SK-N-SH (cell line): Measurements from ENCODE around the gene INPP5A. TPM values are rescaled to one million over a fixed set of nuclear protein-coding genes. Genes with fewer than 3 reads are reported as not detected.

Experiments
- CTCF ChIA-PET: fragments of 300-600, 350-600 bp; formaldehyde crosslinking; extraction: SDS; loops from one replicate; lab custom pipeline; 2021; lab: Yijun Ruan, JAX
- POLR2A ChIA-PET: fragments of 350-600 bp; sonication (Branson Sonifier 250); formaldehyde crosslinking; extraction: SDS; loops from one replicate; lab custom pipeline; 2020; ENCODE audit warnings: antibody characterized with exemption, inconsistent platforms; lab: Yijun Ruan, JAX
- DNase-seq: peaks from one replicate; pipeline ENCODE4 v3.0.0; 2012
- H2AFZ ChIP-seq: fragments of 200-600 bp; sonication (generic); 2 replicates; pipeline ENCODE4 v1.8.1; 2016; ENCODE audit warnings: antibody characterized with exemption, mild to moderate bottlenecking, low read depth
- H3F3A ChIP-seq: fragments of 200-600 bp; sonication (generic); replicated peaks from 2 replicates; pipeline ENCODE3; 2016; ENCODE audit warnings: antibody characterized with exemption, mild to moderate bottlenecking; ENCODE audit not compliant: insufficient read depth
- H3K27ac ChIP-seq, 2 experiments: fragments of 200-500 bp in 1 of 2; fragments of 200-600 bp in 1 of 2; sonication (Bioruptor generic) in 1 of 2; sonication (generic), shearing (Covaris generic) in 1 of 2; 2 replicates each; pipeline versions ENCODE4 v1.5.1 to v1.6.1; 2014 to 2016; ENCODE audit warnings: low read depth in 2 of 2, inconsistent platforms in 1 of 2, low read length in 1 of 2, mild to moderate bottlenecking in 1 of 2, mixed read lengths in 1 of 2
- H3K27me3 ChIP-seq: fragments of 200-600 bp; sonication (generic), shearing (Covaris generic); 2 replicates; pipeline ENCODE4 v1.6.1; 2016; ENCODE audit warnings: mixed run types; ENCODE audit not compliant: insufficient read depth
- H3K36me3 ChIP-seq, 2 experiments: fragments of 200-500 bp in 1 of 2; fragments of 200-600 bp in 1 of 2; sonication (Bioruptor generic) in 1 of 2; sonication (generic) in 1 of 2; replicated peaks in 1 of 2; 2 replicates each; pipeline versions ENCODE3 to v1.5.1; 2014 to 2016; ENCODE audit warnings: low read length in 1 of 2, mild to moderate bottlenecking in 1 of 2; ENCODE audit not compliant: insufficient read depth in 2 of 2, control insufficient read depth in 1 of 2
- H3K4me1 ChIP-seq, 2 experiments: fragments of 200-500 bp in 1 of 2; fragments of 200-600 bp in 1 of 2; sonication (Bioruptor generic) in 1 of 2; sonication (generic), shearing (Covaris generic) in 1 of 2; 2 replicates each; pipeline versions ENCODE4 v1.5.1 to v1.6.1; 2014 to 2016; ENCODE audit warnings: low read depth in 1 of 2, low read length in 1 of 2, mixed run types in 1 of 2; ENCODE audit not compliant: insufficient read depth in 2 of 2, control insufficient read depth in 1 of 2
- H3K4me2 ChIP-seq: fragments of 200-600 bp; sonication (generic), shearing (Covaris generic); 2 replicates; pipeline ENCODE4 v1.6.1; 2017; ENCODE audit warnings: mixed run types
- H3K4me3 ChIP-seq, 2 experiments: fragments of 200-500 bp in 1 of 2; fragments of 200-600 bp in 1 of 2; sonication (Bioruptor generic) in 1 of 2; sonication (generic), shearing (Covaris generic) in 1 of 2; 2 replicates each; pipeline versions ENCODE4 v1.5.1 to v1.8.1; 2014 to 2016; ENCODE audit warnings: low read depth in 2 of 2, inconsistent platforms in 1 of 2, low read length in 1 of 2, mild to moderate bottlenecking in 1 of 2, mixed read lengths in 1 of 2, moderate library complexity in 1 of 2
- H3K79me2 ChIP-seq: fragments of 200-600 bp; sonication (generic); 2 replicates; pipeline ENCODE4 v1.8.1; 2017; ENCODE audit warnings: mild to moderate bottlenecking; ENCODE audit not compliant: insufficient read depth
- H3K9ac ChIP-seq: fragments of 200-600 bp; sonication (generic); 2 replicates; pipeline ENCODE4 v1.6.1; 2017; ENCODE audit warnings: mixed run types
- H3K9me2 ChIP-seq: fragments of 200-600 bp; sonication (generic); 2 replicates; pipeline ENCODE4 v1.6.1; 2017; ENCODE audit warnings: mixed run types
- H3K9me3 ChIP-seq: fragments of 200-600 bp; sonication (generic); 2 replicates; pipeline ENCODE4 v1.6.1; 2017; ENCODE audit warnings: mixed run types, mild to moderate bottlenecking, moderate library complexity
- H4K20me1 ChIP-seq: fragments of 200-600 bp; sonication (generic); 2 replicates; pipeline ENCODE4 v1.6.1; 2017; ENCODE audit warnings: mild to moderate bottlenecking, mixed run types; ENCODE audit not compliant: insufficient read depth
- ELF1 ChIP-seq: IDR thresholded peaks from 2 replicates; pipeline ENCODE4 v1.4.0; 2012
- EZH2phosphoT487 ChIP-seq: fragments of 200-600 bp; sonication (generic); IDR thresholded peaks from 2 replicates; pipeline ENCODE4 v1.6.1; 2017; ENCODE audit warnings: low read depth, mixed run types, mild to moderate bottlenecking, antibody characterized with exemption, moderate library complexity, borderline replicate concordance
- FOSL2 ChIP-seq: IDR thresholded peaks from 2 replicates; pipeline ENCODE4 v1.4.0; 2012; ENCODE audit warnings: low read depth, mild to moderate bottlenecking, moderate library complexity, borderline replicate concordance
- FOXM1 ChIP-seq: IDR thresholded peaks from 2 replicates; pipeline ENCODE4 v1.4.0; 2012; ENCODE audit warnings: low read depth, mild to moderate bottlenecking
- JUND ChIP-seq: IDR thresholded peaks from 2 replicates; pipeline ENCODE4 v1.4.0; 2012
- RCOR1 ChIP-seq: fragments of 150-350 bp; IDR thresholded peaks from 2 replicates; pipeline ENCODE4 v1.6.1; 2017; ENCODE audit warnings: antibody characterized with exemption, low read length
- RFX5 ChIP-seq: IDR thresholded peaks from 2 replicates; pipeline ENCODE4 v1.6.1; 2012; ENCODE audit warnings: mild to moderate bottlenecking, improper control_type of control experiment, low read length
- RXRA ChIP-seq: IDR thresholded peaks from 2 replicates; pipeline ENCODE4 v1.4.0; 2012; ENCODE audit warnings: low read depth, mild to moderate bottlenecking, borderline replicate concordance
- SMC3 ChIP-seq: IDR thresholded peaks from 2 replicates; pipeline ENCODE4 v1.6.1; 2012; ENCODE audit warnings: low read depth, low read length, improper control_type of control experiment
- TAF1 ChIP-seq: IDR thresholded peaks from 2 replicates; pipeline ENCODE4 v1.6.1; 2012; ENCODE audit warnings: low read depth, mild to moderate bottlenecking, low read length, moderate library complexity, borderline replicate concordance
- TCF12 ChIP-seq: IDR thresholded peaks from 2 replicates; pipeline ENCODE4 v1.4.0; 2012
- TEAD4 ChIP-seq: IDR thresholded peaks from 2 replicates; pipeline ENCODE4 v1.4.0; 2012; ENCODE audit warnings: mild to moderate bottlenecking, borderline replicate concordance; ENCODE audit not compliant: insufficient read depth
- USF2 ChIP-seq: fragments of 150-350 bp; IDR thresholded peaks from 2 replicates; pipeline ENCODE4 v1.6.1; 2017; ENCODE audit warnings: antibody characterized with exemption, low read length, low read depth, borderline replicate concordance
- YY1 ChIP-seq: IDR thresholded peaks from 2 replicates; pipeline ENCODE4 v1.4.0; 2012; ENCODE audit warnings: low read depth, mild to moderate bottlenecking
- ZBTB33 ChIP-seq: IDR thresholded peaks from 2 replicates; pipeline ENCODE4 v1.4.0; 2012; ENCODE audit warnings: low read depth, borderline replicate concordance
- WGBS: methylation state at CpG from one replicate; pipeline ENCODE4 v1.1.6; 2017; ENCODE audit warnings: low lambda C conversion rate; 5-methylcytosine and 5-hydroxymethylcytosine counted together
- polyA plus RNA-seq, 3 experiments: library from polyadenylated mRNA; depleted of rRNA; stranded (reverse); fragments of >200 nt; gene quantifications; 2 replicates each; pipeline ENCODE4 v1.2.3, GENCODE V29; 2012
- TF ChIP-seq, protein P1 (sequence below): IDR thresholded peaks from 2 replicates; pipeline ENCODE4 v1.4.0; 2012; ENCODE audit warnings: low read depth, borderline replicate concordance
- TF ChIP-seq, protein P2 (sequence below): IDR thresholded peaks from 2 replicates; pipeline ENCODE4; 2012
- TF ChIP-seq, protein P3 (sequence below): fragments of 150-350 bp; IDR thresholded peaks from 2 replicates; pipeline ENCODE4 v1.6.1; 2016; ENCODE audit warnings: mild to moderate bottlenecking, low read depth, low read length
- TF ChIP-seq, protein P4 (sequence below): IDR thresholded peaks from 2 replicates; pipeline ENCODE4 v1.6.1; 2012; ENCODE audit warnings: mild to moderate bottlenecking, low read depth, low read length, moderate library complexity

The INPP5A gene
- polyA plus RNA-seq, 1 of the 3 experiments (the other 2 are of a cell fraction) = 12.0 TPM

GRCh38 chr10:132644527-132645246 lies 107.1 kb downstream of the INPP5A start:
- peaks cover 4% of the 10 kb centered on the region; the same call in 1 of the 2 replicates for H4K20me1 ChIP-seq
- TF ChIP-seq USF2 = no peak
- no peak for TF ChIP-seq TAF1
- TF ChIP-seq JUND = no peak
- TF ChIP-seq, protein P1, sequence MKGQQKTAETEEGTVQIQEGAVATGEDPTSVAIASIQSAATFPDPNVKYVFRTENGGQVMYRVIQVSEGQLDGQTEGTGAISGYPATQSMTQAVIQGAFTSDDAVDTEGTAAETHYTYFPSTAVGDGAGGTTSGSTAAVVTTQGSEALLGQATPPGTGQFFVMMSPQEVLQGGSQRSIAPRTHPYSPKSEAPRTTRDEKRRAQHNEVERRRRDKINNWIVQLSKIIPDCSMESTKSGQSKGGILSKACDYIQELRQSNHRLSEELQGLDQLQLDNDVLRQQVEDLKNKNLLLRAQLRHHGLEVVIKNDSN = no peak
- no peak for TF ChIP-seq RFX5
- no peak for TF ChIP-seq FOXM1
- TF ChIP-seq RCOR1 = no peak
- no peak for TF ChIP-seq RXRA
- TF ChIP-seq, protein P2, sequence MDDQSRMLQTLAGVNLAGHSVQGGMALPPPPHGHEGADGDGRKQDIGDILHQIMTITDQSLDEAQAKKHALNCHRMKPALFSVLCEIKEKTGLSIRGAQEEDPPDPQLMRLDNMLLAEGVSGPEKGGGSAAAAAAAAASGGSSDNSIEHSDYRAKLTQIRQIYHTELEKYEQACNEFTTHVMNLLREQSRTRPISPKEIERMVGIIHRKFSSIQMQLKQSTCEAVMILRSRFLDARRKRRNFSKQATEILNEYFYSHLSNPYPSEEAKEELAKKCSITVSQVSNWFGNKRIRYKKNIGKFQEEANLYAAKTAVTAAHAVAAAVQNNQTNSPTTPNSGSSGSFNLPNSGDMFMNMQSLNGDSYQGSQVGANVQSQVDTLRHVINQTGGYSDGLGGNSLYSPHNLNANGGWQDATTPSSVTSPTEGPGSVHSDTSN = no peak
- TF ChIP-seq SMC3 = no peak
- no peak for TF ChIP-seq EZH2phosphoT487
- no peaks in the 10 kb centered on the region for H3K9me3 ChIP-seq
- CTCF ChIA-PET = interaction anchor here (0.6 to 4.7 kb wide), 3 partner anchors 10 to 185 kb away, joined by 3 to 19 read pairs (median 5); no protein-coding TSS in a partner anchor
- H3K9me2 ChIP-seq = no peaks in the 10 kb centered on the region
- H3K36me3 ChIP-seq = no peaks in the 10 kb centered on the region
- no peak overlapping the region for H3K4me2 ChIP-seq
- H3K4me1 ChIP-seq = peaks cover 0 to 24% of the 10 kb centered on the region in 2 experiments; a peak in 2 of 4 replicates
- no peak overlapping the region for H2AFZ ChIP-seq
- peaks cover 11% of the 10 kb centered on the region; the same call in 1 of the 2 replicates for H3K79me2 ChIP-seq
- no peak overlapping the region for H3K27ac ChIP-seq
- no peak overlapping the region for H3K9ac ChIP-seq
- DNase-seq = no peak
- H3K27me3 ChIP-seq = no peaks in the 10 kb centered on the region
- no peaks in the 10 kb centered on the region for H3F3A ChIP-seq
- POLR2A ChIA-PET = no interaction called here
- no peak overlapping the region for H3K4me3 ChIP-seq
- WGBS = 94% methylated on average over 27 of the region's 30 CpGs

DNA sequence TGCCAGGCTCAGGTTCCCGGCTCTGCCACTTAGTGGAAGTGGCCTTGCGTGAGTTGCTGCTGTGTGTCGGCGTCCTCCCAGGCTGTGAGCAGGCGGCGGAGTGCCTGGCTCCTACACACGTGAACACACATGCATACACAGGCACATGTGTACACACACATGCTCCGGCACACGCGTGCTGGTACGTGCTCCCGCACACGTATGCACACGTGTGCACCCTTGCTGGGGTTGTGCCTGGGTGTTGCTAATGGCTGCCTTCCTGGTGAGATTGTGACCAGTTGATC lies 107.6 kb downstream of the INPP5A start:
- WGBS = 91% methylated on average over 10 of the region's 14 CpGs
- H3K27me3 ChIP-seq = no peaks in the 10 kb centered on the region
- DNase-seq = no peak
- POLR2A ChIA-PET = no interaction called here
- no peaks in the 10 kb centered on the region for H3F3A ChIP-seq
- H3K9ac ChIP-seq = no peak overlapping the region
- CTCF ChIA-PET = interaction anchor here (1.4 to 4.7 kb wide), 2 partner anchors 10 to 185 kb away, joined by 5 to 19 read pairs; no protein-coding TSS in a partner anchor
- H3K4me1 ChIP-seq = peaks cover 0 to 24% of the 10 kb centered on the region in 2 experiments; a peak in 2 of 4 replicates
- H3K9me2 ChIP-seq = no peaks in the 10 kb centered on the region
- 0 out of 2 replicates have a peak, but pooled peaks cover 4% of the 10 kb centered on the region for H4K20me1 ChIP-seq
- H3K27ac ChIP-seq = no peak overlapping the region
- H2AFZ ChIP-seq = no peak overlapping the region
- H3K36me3 ChIP-seq = no peaks in the 10 kb centered on the region
- H3K9me3 ChIP-seq = no peaks in the 10 kb centered on the region
- H3K4me3 ChIP-seq = no peak overlapping the region
- H3K79me2 ChIP-seq = peaks cover 6% of the 10 kb centered on the region; the same call in 1 of the 2 replicates
- H3K4me2 ChIP-seq = no peak overlapping the region
- TF ChIP-seq, protein P3, sequence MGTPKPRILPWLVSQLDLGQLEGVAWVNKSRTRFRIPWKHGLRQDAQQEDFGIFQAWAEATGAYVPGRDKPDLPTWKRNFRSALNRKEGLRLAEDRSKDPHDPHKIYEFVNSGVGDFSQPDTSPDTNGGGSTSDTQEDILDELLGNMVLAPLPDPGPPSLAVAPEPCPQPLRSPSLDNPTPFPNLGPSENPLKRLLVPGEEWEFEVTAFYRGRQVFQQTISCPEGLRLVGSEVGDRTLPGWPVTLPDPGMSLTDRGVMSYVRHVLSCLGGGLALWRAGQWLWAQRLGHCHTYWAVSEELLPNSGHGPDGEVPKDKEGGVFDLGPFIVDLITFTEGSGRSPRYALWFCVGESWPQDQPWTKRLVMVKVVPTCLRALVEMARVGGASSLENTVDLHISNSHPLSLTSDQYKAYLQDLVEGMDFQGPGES = no peak
- no peak for TF ChIP-seq ZBTB33
- no peak for TF ChIP-seq FOSL2
- TF ChIP-seq ELF1 = no peak
- TF ChIP-seq TEAD4 = no peak
- TF ChIP-seq, protein P4, sequence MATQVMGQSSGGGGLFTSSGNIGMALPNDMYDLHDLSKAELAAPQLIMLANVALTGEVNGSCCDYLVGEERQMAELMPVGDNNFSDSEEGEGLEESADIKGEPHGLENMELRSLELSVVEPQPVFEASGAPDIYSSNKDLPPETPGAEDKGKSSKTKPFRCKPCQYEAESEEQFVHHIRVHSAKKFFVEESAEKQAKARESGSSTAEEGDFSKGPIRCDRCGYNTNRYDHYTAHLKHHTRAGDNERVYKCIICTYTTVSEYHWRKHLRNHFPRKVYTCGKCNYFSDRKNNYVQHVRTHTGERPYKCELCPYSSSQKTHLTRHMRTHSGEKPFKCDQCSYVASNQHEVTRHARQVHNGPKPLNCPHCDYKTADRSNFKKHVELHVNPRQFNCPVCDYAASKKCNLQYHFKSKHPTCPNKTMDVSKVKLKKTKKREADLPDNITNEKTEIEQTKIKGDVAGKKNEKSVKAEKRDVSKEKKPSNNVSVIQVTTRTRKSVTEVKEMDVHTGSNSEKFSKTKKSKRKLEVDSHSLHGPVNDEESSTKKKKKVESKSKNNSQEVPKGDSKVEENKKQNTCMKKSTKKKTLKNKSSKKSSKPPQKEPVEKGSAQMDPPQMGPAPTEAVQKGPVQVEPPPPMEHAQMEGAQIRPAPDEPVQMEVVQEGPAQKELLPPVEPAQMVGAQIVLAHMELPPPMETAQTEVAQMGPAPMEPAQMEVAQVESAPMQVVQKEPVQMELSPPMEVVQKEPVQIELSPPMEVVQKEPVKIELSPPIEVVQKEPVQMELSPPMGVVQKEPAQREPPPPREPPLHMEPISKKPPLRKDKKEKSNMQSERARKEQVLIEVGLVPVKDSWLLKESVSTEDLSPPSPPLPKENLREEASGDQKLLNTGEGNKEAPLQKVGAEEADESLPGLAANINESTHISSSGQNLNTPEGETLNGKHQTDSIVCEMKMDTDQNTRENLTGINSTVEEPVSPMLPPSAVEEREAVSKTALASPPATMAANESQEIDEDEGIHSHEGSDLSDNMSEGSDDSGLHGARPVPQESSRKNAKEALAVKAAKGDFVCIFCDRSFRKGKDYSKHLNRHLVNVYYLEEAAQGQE = no peak
- no peak for TF ChIP-seq YY1
- no peak for TF ChIP-seq TCF12
- no peak for TF ChIP-seq RFX5
